NCI-H2196 treated with DMSO at 0.1 percent for 48 hours (cell line): ENCODE data around the gene RASGRF1.

Experiments
- DNase-seq: peaks from one replicate; lab custom pipeline; 2025; ENCODE audit not compliant: unreplicated experiment; lab: John Stamatoyannopoulos, UW

The RASGRF1 gene

GRCh38 chr15:78960308-78960707 lies 130.3 kb downstream of the RASGRF1 start:
- DNase-seq: no peak

- DNase-seq: no peak
Observed at GRCh38 chr15:78959360-78959759, 131.2 kb downstream of the RASGRF1 start.

GRCh38 chr15:78957416-78958093 lies 133.0 kb downstream of the RASGRF1 start:
- no peak for DNase-seq

GRCh38 chr15:78956937-78957336 lies 133.6 kb downstream of the RASGRF1 start:
- no peak for DNase-seq

GRCh38 chr15:78955355-78955754 lies 135.2 kb downstream of the RASGRF1 start:
- no peak for DNase-seq

- DNase-seq: peak; percentile 19
Observed at GRCh38 chr15:78951841-78952238, 138.7 kb downstream of the RASGRF1 start.

GRCh38 chr15:78950902-78951840 lies 139.4 kb downstream of the RASGRF1 start:
- DNase-seq: no peak

GRCh38 chr15:78950343-78950742 lies 140.2 kb downstream of the RASGRF1 start:
- no peak for DNase-seq

GRCh38 chr15:78949461-78949860 lies 141.1 kb downstream of the RASGRF1 start:
- DNase-seq: no peak

GRCh38 chr15:78947506-78947905 lies 143.1 kb downstream of the RASGRF1 start:
- DNase-seq: no peak

- DNase-seq: no peak
Observed at GRCh38 chr15:78946493-78946892, 144.1 kb downstream of the RASGRF1 start.

GRCh38 chr15:78944669-78945407 lies 145.7 kb downstream of the RASGRF1 start, which contains the start of gene CTSH:
Gene CTSH (minus strand): TSS chr15:78945046. CDS start chr15:78944981, 65 bp downstream.
- DNase-seq: peak; percentile 53

- DNase-seq: no peak
Observed at GRCh38 chr15:78944202-78944625, 146.4 kb downstream of the RASGRF1 start.

- DNase-seq: no peak
Observed at GRCh38 chr15:78943692-78944091, 146.9 kb downstream of the RASGRF1 start.

GRCh38 chr15:78942741-78943140 lies 147.8 kb downstream of the RASGRF1 start:
- no peak for DNase-seq

GRCh38 chr15:78938658-78939488 lies 151.7 kb downstream of the RASGRF1 start:
- no peak for DNase-seq

GRCh38 chr15:78937132-78937739 lies 153.3 kb downstream of the RASGRF1 start:
- DNase-seq: no peak

- DNase-seq: no peak
Observed at GRCh38 chr15:78934655-78935023, 155.9 kb downstream of the RASGRF1 start.

- DNase-seq: no peak
Observed at GRCh38 chr15:78933823-78934654, 156.5 kb downstream of the RASGRF1 start.
